GM12874 (cell line): Measurements from ENCODE around the gene MAN1A1.

Experiments used
- CTCF ChIP-seq: IDR thresholded peaks from 2 replicates; pipeline ENCODE4 v1.5.1; 2011; ENCODE audit warnings: low read depth, mild to moderate bottlenecking, control low read depth, low read length, moderate library complexity; ENCODE audit not compliant: insufficient read depth

Gene MAN1A1

GRCh38 chr6:119337762-119338161, 11.8 kb downstream of the MAN1A1 start:
- no peak for TF ChIP-seq CTCF

GRCh38 chr6:119337252-119337651, 12.3 kb downstream of the MAN1A1 start:
- no peak for TF ChIP-seq CTCF

- no peak for TF ChIP-seq CTCF
Measured at GRCh38 chr6:119334535-119335264, 14.9 kb downstream of the MAN1A1 start.

GRCh38 chr6:119333707-119334295, 15.8 kb downstream of the MAN1A1 start:
- peak; percentile 48 for TF ChIP-seq CTCF

GRCh38 chr6:119333063-119333609, 16.4 kb downstream of the MAN1A1 start:
- TF ChIP-seq CTCF = no peak

GRCh38 chr6:119331663-119332286, 17.8 kb downstream of the MAN1A1 start:
- no peak for TF ChIP-seq CTCF

- no peak for TF ChIP-seq CTCF
Measured at GRCh38 chr6:119330520-119331113, 18.9 kb downstream of the MAN1A1 start.
